Fibroblast of villous mesenchyme (primary cell): Measurements from ENCODE around the gene WDR86. TPM values are rescaled to one million over a fixed set of nuclear protein-coding genes. Genes with fewer than 3 reads are reported as not detected.

ENCODE experiments used
- DNase-seq: peaks from one replicate; pipeline ENCODE4 v3.0.0-alpha.2; 2010; ENCODE audit warnings: low read depth
- H3K4me3 ChIP-seq: 2 replicates; pipeline ENCODE4 v1.5.1; 2011; ENCODE audit warnings: low read depth, mild to moderate bottlenecking, low read length
- CTCF ChIP-seq: IDR thresholded peaks from 2 replicates; pipeline ENCODE4 v1.5.1; 2012; ENCODE audit warnings: low read depth, mild to moderate bottlenecking, low read length; ENCODE audit not compliant: insufficient read depth
- total RNA-seq: library from RNA; depleted of rRNA; stranded (reverse); fragments of >200 nt; gene quantifications from 2 replicates; pipeline ENCODE4 v1.2.3, GENCODE V29; 2012

The WDR86 gene
- total RNA-seq, 1 donor: 1.3 TPM

- DNase-seq: no peak
- no peak overlapping the region for H3K4me3 ChIP-seq
- TF ChIP-seq CTCF: no peak
These were observed 26.0 kb downstream of the WDR86 start for GRCh38 chr7:151383638-151384351.

- no peak for TF ChIP-seq CTCF
- DNase-seq: no peak
- H3K4me3 ChIP-seq: no peak overlapping the region
These were observed 27.6 kb downstream of the WDR86 start for GRCh38 chr7:151382079-151382885.

GRCh38 chr7:151381348-151382078 lies 28.3 kb downstream of the WDR86 start:
- H3K4me3 ChIP-seq: no peak overlapping the region
- DNase-seq: no peak
- no peak for TF ChIP-seq CTCF

GRCh38 chr7:151381098-151381347 lies 28.8 kb downstream of the WDR86 start:
- no peak overlapping the region for H3K4me3 ChIP-seq
- no peak for DNase-seq
- no peak for TF ChIP-seq CTCF

GRCh38 chr7:151380199-151381097 lies 29.4 kb downstream of the WDR86 start:
- TF ChIP-seq CTCF: no peak
- no peak for DNase-seq
- no peak overlapping the region for H3K4me3 ChIP-seq

GRCh38 chr7:151379534-151380198 lies 30.2 kb downstream of the WDR86 start:
- no peak for DNase-seq
- H3K4me3 ChIP-seq: no peak overlapping the region
- no peak for TF ChIP-seq CTCF
